HuH-7.5 (cell line): ENCODE results near the gene TRIM29.

Experiments used
- DNase-seq: peaks from one replicate; pipeline ENCODE4 v3.0.0; 2011; ENCODE audit warnings: low spot score

The TRIM29 gene

DNA sequence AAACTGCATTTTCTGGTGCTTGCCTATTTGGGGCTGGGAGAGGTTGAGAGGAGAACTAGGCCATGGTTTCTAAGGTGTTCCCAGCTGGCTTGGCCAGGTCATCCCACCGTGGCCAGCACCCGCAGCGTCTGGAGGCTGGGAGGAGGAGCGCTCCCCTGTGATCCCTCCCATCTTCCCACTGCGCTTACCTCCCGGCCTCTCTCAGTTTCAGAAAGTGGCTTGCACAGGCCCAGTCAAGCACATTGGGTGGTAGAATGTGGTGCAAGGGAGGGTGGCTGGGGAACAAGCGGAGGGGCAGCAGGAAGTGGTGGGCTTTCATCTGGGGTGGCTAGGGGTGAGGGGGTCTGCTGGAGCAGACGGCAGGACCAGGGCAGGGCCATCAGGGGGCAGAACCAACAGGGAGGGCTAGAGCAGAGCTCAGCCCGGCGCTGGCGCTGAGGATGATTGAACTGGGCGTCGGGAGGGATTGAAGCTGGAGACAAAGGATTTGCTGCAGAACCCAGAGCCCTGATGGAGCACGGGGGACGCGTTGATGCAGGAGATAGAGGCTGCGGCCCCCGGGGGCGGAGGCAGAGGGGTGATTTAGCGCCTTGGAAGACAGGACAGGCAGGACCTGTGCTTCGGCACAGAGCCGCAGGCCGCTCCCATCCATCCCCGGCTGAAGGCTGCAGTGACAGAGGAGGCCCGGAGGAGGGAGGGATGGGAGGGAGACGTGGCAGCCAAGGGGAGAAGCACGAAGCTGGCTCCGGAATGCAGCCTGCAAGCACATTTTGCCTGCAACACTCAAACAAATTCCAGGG is 76.0 kb downstream of the TRIM29 start:
- DNase-seq: no peak
